Measurements from ENCODE around the gene RHOJ.

DNA sequence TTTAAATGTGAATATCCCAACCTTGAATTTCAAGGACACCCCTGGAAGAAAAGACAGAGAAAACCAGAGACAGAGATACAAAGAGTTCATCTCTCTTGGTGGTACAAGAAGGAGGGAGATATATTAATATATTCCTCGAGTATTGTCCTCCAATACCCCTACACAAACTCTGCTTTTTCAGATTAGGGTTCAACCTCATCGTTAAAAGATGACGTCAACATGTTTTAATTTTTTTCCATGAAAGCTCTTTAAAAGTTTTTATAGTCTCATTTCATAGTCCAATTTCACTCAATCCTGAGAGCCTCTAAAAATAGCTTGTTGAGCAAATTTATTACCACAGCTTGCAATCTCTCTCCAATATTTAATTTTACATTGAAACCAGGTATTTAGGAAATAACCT is 19.4 kb downstream of the RHOJ start:
- TF ChIP-seq CTCF (conservative IDR thresholded peaks at IDR 0.05), result no peak
- TF ChIP-seq ZFX (IDR thresholded peaks at IDR 0.05), result no peak

Data from C4-2B (cell line).